GM23338 (cell line): ENCODE measurements around the gene DDX41.

ENCODE experiments used
- CTCF ChIP-seq, 2 experiments: fragments of 200-600 bp in 1 of 2; sonication (generic) in 1 of 2; conservative IDR thresholded peaks; 2 replicates each; pipeline versions ENCODE4 v1.5.1 to v1.6.1; 2016 to 2017; ENCODE audit warnings: antibody characterized with exemption in 2 of 2, low read depth in 2 of 2, mild to moderate bottlenecking in 2 of 2, moderate library complexity in 1 of 2
- EZH2 ChIP-seq: fragments of 200-600 bp; sonication (generic); IDR thresholded peaks from one replicate; pipeline ENCODE4 v1.8.0; 2017; ENCODE audit warnings: antibody characterized with exemption, mild to moderate bottlenecking, low read depth; ENCODE audit not compliant: unreplicated experiment
- EZH2phosphoT487 ChIP-seq: fragments of 200-600 bp; sonication (generic); IDR thresholded peaks from one replicate; pipeline ENCODE4 v1.8.1; 2018; ENCODE audit warnings: antibody characterized with exemption; ENCODE audit not compliant: unreplicated experiment
- POLR2AphosphoS5 ChIP-seq: IDR thresholded peaks from 2 replicates; pipeline ENCODE4 v1.6.1; 2016; ENCODE audit warnings: antibody characterized with exemption, low read depth
- REST ChIP-seq: IDR thresholded peaks from one replicate; pipeline ENCODE4 v1.6.1; 2018; ENCODE audit warnings: antibody characterized with exemption; ENCODE audit not compliant: unreplicated experiment
- ZNF462 ChIP-seq: fragments of 250-450 bp; sonication (Bioruptor Pico); IDR thresholded peaks from 2 replicates; pipeline ENCODE4 v1.5.0; 2020; ENCODE audit warnings: mild to moderate bottlenecking, moderate library complexity

GRCh38 chr5:177471610-177472356, 45.0 kb downstream of the DDX41 start:
- TF ChIP-seq CTCF (conservative IDR thresholded peaks at IDR 0.05; ENCODE audit: low read depth in 2 of 2) (no peak), EZH2 (no peak), POLR2AphosphoS5 (no peak), EZH2phosphoT487 (no peak), REST (no peak), ZNF462 (no peak)
